Occipital lobe (tissue), 2 donors: ENCODE data around the gene KAZN. TPM values are rescaled to one million over a fixed set of nuclear protein-coding genes. Genes with fewer than 3 reads are reported as not detected.
A peak's percentile ranks its signal among the peaks of the same experiment; 100 is the strongest.

Source experiments
- DNase-seq: peaks from one replicate; lab custom pipeline; 2025; lab: John Stamatoyannopoulos, UW
- total RNA-seq: library from RNA; depleted of rRNA; stranded (reverse); fragments of >200 nt; gene quantifications from one replicate; pipeline ENCODE4 v1.2.3, GENCODE V29; 2014

The KAZN gene
- total RNA-seq, 1 donor from 2014 or later = 27.5 TPM

DNA sequence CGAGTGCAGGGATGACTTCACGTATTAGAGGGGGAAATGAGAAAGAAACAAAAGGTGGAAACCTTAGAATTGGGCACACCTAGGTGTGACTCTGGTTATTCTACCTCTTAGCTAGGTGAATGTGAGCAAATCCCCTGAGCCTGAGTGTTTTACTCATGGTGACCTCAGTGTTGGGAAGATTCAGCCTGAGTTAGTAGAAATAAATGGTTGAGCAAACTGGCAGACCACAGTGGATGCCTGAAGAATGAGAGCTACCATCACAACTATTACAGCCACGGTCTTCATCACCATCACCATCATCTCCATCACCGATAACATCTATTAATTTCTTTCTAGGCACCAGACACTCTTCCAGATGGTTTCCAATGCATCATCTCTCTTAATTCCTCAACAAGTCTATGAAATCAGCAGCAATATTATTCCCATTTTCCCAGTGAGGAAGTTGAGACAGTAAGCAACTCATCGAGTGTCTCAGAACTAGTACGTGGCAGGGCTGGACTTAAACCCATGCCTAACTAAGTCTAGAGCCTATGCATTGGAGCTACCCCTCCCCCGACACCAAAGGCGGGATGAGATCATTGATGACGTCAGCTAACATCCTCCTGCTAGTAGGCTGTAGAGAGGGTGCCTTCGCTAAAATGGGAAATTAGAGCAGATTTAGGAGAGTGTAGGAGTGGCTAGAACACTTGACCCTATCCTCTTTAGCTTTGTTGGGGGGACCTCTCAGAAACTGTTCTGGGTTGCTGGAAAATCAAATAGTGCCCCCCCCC is 7.9 kb upstream of the KAZN start:
- no peak for DNase-seq

- DNase-seq = no peak
Observed at GRCh38 chr1:14591600-14591999, 6.9 kb upstream of the KAZN start.

DNA sequence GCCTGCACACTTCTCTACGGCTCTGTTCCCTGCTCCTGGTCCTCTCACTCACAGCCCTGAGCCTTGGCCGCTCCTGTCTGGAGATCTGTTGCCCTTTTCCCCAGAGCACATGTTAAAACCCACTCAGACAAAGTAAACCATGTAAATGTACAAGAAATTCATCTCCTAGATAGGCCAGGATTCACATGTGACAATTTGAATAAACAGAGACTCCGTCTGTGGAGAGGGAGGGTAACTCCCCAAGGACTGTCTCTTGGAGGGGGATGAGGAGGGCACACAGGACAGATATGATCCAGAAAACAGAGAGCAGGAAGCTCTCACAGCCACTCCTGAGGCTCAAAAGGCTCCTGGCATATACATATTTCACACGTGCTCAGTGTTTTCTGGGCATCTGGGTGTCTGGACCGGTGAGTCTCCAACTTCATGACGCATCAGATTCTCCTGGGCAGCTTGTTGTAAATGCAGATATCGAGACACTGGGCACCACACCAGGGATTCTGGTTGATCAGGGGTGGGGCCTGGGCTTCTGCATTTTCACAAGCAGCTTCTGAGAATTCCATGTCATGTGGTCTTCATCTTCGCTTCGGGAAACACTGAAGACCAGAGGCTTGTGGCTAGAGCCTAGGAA is 6.4 kb upstream of the KAZN start:
- DNase-seq = no peak

- DNase-seq = no peak
Observed at GRCh38 chr1:14593302-14593701, 5.2 kb upstream of the KAZN start.

DNA sequence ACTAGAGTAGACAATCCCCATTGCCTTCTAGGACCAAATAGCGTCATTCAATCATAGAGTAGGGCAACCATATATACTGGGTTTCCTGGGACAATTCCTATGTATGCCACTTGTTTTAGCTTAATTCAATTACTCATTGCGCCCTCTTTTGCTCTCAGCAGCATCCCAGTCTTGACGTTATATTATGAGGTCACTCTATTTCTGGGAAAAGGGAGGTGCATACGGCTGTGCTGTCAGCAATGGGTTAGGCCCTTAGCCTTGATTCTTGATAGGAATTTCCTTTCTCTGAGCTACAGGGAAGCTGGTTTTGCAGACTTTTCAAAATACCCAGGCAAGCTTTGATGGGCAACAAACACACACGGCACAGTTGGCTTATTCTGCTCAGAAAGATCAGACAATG is 4.4 kb upstream of the KAZN start:
- no peak for DNase-seq

DNA sequence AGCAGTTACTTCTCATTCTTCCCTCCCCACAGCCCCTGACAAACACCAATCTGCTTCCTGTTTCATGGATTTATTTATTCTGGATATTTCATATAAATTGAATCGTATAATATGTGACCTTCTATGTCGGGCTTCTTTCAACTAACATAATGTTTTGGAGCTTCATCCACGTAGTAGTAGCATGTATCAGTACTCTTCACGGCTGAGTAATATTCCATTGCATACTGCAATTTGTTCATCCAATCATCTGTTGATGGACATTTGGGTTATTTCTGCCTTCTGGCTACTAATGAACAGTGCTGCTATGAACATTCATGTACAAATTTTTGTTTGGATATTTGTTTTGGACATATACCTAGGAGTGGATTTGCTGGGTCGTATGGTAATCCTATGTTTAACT is 1.9 kb upstream of the KAZN start:
- no peak for DNase-seq

- no peak for DNase-seq
Observed at GRCh38 chr1:14597343-14598006, 1.0 kb upstream of the KAZN start.

DNA sequence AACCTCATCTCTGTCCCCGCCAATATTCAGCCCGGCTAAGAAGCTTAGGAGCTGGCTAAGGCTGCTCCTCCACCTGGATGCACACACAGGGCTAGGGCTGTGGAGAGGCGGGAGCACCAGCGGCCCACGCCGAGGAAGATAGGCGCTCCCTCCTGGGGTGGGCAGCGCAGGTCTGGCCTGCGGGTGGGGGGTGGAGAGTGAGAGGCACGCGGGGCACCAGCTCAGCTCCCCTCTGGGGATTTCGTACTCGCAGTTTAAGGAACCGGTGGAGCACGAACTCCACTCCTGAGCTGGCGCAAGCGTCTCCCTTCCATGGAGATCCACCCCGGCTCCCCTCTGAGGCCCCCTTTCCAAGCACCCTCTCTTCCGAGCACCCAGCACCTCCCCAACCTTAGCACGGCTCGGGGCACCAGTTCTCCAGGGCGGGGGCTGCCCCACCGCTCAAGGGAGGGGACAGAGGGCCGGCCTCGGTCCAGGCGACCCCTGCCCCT is 433 bp upstream of the KAZN start:
- no peak for DNase-seq

GRCh38 chr1:14599183-14599791 is 802 bp downstream of the KAZN start:
- DNase-seq = no peak

- no peak for DNase-seq
Observed at GRCh38 chr1:14599800-14600199, 1.3 kb downstream of the KAZN start.

- DNase-seq = no peak
Observed at GRCh38 chr1:14600405-14601112, 2.1 kb downstream of the KAZN start.

DNA sequence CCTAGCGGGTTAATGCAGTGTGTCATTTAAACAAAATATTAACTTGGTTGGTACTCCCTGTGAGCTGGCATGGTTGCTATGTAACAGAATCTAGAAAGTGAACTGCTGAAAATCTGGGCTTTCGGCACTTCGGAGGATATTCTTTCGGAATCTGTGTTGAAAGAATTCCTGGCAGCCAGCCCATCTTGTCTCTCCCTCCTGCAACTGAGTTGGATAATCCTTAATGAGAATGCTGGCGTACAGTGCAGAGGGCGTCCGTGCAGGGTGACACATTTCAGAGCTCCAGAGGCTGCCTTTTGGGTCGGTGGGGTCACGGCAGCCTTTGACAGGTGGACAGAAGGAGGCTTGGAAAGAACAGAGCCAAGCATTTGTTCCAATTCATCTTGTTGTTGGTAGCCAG is 3.7 kb downstream of the KAZN start:
- peak; percentile 25 for DNase-seq

GRCh38 chr1:14603645-14604044 is 5.2 kb downstream of the KAZN start:
- DNase-seq = no peak

DNA sequence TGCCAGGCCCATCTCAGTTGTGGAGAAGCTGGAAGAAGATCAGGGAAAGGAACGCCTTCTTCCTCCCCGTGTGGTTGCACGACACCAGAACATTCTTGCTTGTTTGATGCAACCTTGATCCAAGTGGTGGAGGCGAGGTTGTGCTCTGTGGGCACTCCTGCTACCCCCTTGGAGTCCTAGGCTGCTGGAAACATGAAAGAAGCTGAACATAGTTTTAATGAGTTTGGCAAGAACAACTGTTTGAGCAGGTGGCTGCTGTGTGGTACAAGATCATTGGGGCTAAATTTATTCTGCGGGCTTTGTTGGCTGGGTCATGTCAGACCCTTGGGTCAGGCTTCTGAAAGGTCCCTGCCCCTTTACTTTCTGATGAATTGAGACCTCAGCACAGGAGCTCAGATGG is 5.9 kb downstream of the KAZN start:
- DNase-seq = no peak

DNA sequence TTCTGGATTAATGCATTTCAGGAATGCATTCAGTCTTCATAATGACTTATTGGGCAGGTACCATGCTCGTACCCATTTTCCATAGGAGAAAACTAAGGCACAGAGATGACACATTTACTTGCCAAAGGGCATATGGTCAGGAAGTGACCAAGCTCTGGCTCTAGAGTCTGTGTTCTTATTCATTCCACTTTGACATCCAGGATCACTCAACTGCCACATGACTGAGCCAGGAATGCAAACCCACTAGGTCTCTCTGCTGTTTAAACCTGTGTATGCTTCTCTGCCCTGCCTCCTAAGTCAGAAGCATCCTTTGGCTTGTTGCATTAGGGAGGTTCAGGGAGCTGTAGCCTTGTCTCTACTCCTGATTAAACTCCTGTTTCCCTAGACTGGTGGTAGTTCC is 7.5 kb downstream of the KAZN start:
- no peak for DNase-seq

DNA sequence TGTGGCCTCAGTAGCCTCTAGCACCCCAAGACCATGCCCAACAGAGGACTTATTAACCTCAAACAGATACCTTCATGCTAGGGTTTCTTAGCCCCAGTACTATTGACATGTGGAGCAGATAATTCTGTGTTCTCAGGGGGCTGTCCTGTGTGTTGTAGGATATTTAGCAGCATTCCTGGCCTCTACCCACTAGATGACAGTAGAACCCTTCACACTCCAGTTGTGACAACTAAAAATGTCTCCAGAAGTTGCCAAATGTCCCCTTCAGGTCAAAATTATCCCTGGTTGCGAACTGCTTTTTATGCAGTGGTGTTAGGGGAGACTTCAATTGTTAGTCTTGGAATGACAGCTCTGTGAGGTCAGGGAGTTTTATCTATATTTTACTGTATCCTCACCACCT is 8.1 kb downstream of the KAZN start:
- no peak for DNase-seq

DNA sequence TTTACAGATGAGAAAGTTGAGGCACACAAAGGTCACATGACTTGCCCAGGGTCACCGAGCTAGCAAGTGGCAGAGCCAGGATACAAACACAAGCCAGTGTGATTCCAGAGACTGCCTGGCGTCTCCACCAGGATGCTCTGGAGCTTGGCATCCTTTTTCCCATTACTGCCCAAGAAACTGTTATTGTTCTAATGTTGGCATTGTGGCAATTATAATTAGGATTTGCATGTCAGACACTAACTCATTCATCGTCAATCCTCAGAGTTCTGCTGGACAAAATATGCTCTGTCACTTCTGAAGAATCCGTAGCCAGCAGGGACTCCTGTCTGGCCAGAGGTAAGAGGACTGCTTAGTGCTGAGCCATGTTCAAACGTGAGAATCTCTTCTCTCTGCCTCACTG is 8.8 kb downstream of the KAZN start:
- DNase-seq = no peak

GRCh38 chr1:14608308-14608707 is 9.8 kb downstream of the KAZN start:
- DNase-seq = no peak

- DNase-seq = no peak
Observed at GRCh38 chr1:14610761-14611160, 12.3 kb downstream of the KAZN start.

- DNase-seq = no peak
Observed at GRCh38 chr1:14611792-14612191, 13.3 kb downstream of the KAZN start.

- DNase-seq = no peak
Observed at GRCh38 chr1:14612256-14612655, 13.8 kb downstream of the KAZN start.

- no peak for DNase-seq
Observed at GRCh38 chr1:14613926-14614325, 15.4 kb downstream of the KAZN start.
